HT-29 (cell line): ENCODE results near the gene TRAPPC14. TPM values are rescaled to one million over a fixed set of nuclear protein-coding genes. Genes with fewer than 3 reads are reported as not detected.
A peak's percentile ranks its signal among the peaks of the same experiment; 100 is the strongest.

Source experiments
- DNase-seq: peaks from one replicate; pipeline ENCODE4 v3.0.0-alpha.2; 2015; ENCODE audit warnings: low spot score
- total RNA-seq: library from RNA; depleted of rRNA; stranded (reverse); fragments of >200 nt; shearing (Covaris generic); gene quantifications from 2 replicates; pipeline ENCODE4 v1.2.3, GENCODE V29; 2014

The TRAPPC14 gene
- total RNA-seq, 1 experiment from 2014 or later = 27.8 TPM

DNA sequence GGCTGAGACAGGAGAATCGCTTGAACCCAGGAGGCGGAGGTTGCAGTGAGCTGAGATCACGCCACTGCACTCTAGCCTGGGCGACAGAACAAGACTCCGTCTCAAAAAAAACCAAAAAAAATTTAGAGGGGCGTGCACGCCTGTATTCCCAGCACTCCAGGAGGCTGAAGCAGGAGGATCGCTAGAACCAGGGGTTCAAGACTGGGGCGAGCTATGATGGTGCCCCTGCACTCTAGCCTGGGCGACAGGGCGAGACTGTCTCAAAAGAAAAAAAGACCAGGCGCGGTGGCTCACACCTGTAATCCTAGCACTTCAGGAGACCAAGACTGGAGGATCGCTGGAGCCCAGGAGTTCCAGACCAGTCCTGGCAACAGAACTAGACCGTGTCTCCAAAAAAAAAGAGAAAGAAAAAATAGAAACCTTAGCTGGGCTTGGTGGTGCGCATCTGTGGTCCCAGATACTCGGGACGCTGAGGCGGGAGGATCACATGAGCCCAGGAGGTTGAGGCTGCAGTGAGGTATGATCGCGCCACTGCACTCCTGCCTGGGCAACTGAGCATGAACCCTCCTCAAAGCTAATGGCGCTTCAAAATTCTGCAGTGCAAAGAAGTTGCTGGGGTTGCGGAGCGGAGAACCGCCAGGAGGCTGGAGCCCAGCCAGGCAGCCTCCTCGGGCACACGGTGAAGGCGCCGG lies 32.1 kb downstream of the TRAPPC14 start:
- no peak for DNase-seq

DNA sequence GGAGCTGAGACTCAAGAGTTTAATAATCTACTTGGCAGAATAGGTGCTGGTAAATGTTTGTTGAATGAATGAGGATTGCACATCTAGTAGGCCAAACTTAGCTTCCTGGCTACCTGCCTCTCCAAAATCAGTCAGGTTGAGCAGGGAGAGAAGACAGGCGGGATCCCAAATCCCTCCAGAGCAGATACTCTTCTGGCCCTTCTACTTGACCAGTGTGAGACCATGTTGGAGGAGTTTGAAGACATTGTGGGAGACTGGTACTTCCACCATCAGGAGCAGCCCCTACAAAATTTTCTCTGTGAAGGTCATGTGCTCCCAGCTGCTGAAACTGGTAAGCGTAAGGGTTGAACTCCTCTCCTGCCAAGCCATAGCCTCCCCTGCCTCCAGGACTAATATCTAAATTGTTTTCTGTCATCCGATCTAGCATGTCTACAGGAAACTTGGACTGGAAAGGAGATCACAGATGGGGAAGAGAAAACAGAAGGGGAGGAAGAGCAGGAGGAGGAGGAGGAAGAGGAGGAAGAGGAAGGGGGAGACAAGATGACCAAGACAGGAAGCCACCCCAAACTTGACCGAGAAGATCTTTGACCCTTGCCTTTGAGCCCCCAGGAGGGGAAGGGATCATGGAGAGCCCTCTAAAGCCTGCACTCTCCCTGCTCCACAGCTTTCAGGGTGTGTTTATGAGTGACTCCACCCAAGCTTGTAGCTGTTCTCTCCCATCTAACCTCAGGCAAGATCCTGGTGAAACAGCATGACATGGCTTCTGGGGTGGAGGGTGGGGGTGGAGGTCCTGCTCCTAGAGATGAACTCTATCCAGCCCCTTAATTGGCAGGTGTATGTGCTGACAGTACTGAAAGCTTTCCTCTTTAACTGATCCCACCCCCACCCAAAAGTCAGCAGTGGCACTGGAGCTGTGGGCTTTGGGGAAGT lies 34.0 kb downstream of the TRAPPC14 start:
- DNase-seq = peak; percentile 26

DNA sequence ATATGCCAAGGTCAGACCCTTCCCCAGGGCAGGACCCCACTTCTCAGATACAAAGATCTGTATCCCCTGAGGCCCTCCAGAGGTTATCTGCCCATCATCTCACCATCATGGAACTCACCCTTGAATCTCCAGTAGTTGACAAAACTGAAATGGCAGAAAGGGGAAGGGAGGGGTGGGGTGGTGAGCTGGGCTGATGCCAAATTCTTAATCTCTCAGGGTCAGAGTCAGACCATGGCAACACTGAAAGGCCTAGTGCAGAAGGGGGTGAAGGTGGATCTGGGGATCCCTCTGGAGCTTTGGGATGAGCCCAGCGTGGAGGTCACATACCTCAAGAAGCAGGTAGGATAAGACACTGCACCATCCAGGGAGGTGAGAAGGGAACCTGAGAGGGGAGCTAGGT lies 36.0 kb downstream of the TRAPPC14 start:
- no peak for DNase-seq

DNA sequence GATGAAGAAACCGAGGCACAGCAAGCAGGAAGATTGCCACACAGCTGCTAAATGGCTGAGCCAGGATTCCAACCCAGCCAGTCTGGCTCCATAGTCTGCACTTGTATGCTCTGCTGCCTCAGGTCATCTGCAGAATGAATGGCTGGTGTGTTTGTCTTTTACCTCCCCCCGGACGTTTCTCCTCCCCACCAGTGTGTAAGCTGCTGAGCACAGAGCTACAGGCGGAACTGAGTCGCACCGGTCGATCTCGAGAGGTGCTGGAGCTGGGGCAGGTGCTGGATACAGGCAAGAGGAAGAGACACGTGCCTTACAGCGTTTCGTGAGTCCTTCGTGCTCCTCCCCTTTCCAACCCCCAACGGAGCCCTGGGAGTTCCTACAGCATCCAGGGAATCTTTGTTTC lies 36.5 kb downstream of the TRAPPC14 start:
- no peak for DNase-seq

DNA sequence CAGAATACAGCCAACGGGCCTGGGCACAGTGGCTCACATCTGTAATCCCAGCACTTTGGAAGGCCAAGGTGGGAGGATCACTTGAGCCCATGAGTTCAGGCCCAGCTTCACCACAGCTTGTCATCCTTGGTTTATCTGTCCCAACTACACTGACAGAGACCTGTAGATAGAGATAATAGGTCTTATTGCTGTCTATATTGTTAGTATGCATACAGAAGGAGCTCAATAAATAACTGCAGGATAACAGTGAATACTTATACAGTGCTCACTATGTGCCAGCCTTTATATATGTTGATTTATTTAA lies 37.8 kb downstream of the TRAPPC14 start:
- DNase-seq = no peak

DNA sequence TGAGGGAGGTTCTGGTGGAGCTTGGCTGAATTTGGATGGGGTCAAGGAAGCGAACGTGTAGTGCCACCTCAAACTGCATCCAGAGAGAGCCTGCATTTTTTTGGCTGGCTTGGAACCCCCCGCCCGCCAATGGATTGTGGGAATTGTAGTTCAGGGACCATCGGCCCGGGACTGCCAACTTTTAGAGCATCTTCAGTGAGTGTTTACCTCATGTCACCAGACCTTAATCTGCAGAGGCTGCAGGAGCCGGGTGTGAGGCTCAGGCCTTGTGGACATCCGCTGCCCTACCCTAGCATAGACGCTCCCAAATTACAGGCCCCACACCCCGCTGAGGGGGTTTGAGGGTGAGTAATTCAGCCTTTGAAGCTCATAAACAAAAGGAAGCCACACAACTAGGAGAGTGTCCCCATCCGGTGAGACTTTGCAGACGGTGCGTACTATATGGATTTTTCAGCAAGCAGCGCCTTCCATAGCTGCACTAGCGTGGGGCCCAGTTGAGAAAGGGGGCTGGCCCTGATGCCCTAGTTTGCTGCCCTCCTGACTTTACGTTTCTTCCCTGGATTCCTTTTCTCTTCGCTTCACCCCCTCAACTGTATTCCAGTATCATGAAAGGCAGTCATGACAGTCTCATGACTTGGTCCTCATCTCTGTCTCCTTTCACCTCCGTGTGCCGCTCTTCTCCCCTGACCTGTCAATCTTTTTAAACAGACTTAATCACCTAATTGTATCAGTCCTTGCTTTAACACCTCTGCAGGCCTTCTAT lies 38.4 kb downstream of the TRAPPC14 start:
- peak; percentile 49 for DNase-seq

DNA sequence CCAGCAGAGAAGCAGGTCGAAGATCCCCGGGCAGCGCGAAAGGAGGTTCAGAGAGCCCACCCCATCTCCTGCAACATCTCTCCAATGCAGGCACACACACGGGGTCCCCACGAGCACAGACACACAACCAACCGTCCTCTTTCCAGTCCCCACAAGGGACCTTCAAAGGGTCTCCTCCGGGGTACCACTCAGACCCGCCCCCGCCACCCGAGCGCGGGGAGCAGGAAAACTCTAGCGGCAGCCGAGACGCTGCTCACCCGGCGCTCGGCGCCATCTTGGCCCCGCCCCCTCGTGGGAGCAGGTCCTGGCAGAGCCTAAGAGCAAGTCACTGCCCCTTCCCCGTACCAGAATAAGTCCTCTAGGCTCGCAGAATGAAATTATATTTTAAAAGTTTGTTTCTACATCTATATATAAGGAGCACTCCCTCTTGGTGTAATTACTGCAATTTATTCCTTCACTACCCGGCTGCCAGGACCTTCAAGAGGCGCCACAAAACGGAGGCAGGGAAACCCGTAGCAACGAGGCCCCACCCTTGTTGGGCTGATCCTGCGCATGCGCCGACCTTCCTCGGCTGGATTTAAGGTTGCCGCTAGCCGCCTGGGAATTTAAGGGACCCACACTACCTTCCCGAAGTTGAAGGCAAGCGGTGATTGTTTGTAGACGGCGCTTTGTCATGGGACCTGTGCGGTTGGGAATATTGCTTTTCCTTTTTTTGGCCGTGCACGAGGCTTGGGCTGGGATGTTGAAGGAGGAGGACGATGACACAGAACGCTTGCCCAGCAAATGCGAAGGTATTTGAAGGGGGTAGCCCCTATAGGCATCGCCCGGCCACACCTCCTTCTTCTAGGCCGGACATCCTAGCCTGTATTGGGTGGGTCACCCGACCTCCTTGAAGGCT lies 39.2 kb downstream of the TRAPPC14 start, which contains the start of the genes CNPY4 and TAF6:
Gene CNPY4 (plus strand): TSS at position 563 of the 898 bp plus-strand sequence. CDS start 111 bp downstream, at position 674.
Gene TAF6 (minus strand): TSS at position 287 of the 898 bp plus-strand sequence. CDS start 5,149 bp downstream, outside the sequence.
- peak; percentile 99 for DNase-seq

DNA sequence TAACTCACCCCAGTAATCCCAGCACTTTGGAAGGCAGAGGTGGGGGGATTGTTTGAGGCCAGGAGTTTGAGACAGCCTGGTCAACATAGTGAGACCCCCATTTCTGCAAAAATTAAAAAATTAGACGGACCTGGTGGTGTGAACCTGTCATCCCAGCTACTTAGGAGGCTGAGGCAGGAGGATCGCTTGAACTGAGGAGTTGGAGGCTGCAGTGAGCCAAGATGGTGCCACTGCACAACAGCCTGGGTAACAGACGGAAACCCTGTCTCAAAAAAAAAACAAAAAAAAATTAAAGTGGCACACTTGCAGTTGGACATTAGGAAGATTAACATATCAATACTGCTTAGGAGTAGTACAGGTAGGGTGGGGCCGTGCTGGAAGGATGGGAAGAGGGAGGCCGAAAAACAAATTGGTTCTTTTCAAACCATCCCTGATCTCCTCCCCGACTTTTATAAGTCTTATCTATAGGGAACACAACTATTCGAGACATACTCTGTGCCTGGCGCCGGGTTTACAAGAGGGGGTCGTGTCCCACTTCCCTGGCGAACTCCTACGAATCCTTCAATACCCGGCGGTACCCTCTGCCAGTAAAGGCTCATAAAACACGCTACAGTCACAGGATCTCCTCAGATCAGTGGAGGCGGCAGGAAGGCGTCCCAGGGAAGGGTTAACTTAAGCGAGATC lies 40.0 kb downstream of the TRAPPC14 start:
- DNase-seq = no peak

DNA sequence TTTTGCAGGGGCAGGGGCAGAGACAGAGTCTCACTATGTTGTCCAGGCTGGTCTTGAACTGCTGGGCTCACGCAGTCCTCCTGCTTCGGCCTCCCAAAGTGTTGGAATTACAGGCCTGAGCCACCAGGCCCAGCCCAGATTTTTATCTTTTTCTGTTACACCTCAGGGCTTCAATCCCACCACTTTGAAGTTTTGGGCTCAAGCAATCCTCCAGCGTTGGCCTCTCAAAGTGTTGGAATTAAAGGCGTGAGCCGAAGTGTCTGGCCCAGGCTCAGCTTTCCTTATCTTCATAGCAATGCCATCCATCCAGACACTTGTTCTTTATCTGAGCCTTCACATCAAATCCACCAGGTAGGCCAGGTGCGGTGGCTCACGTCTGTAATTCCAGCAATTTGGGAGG lies 43.5 kb downstream of the TRAPPC14 start:
- DNase-seq = no peak

DNA sequence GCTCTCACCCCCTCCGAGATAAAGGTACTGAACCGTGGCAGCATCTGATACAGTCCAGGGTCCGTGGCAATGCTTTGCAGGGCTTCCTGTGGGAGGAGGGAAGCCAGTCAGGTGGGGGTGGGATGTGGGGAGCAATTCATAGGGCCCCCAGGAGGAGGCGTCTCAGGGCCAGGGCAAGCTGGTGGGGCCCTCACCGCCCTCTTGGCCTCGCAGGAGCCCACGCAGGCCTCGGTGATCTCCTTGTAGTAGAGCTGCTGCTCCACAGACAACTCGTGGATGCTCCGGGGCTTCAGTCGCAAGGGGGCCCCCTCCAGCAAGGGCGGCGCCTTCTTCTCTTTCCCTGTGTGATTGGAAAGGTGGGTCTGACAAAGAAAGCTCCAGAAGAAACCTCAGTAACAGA lies 46.6 kb downstream of the TRAPPC14 start:
- DNase-seq = no peak

DNA sequence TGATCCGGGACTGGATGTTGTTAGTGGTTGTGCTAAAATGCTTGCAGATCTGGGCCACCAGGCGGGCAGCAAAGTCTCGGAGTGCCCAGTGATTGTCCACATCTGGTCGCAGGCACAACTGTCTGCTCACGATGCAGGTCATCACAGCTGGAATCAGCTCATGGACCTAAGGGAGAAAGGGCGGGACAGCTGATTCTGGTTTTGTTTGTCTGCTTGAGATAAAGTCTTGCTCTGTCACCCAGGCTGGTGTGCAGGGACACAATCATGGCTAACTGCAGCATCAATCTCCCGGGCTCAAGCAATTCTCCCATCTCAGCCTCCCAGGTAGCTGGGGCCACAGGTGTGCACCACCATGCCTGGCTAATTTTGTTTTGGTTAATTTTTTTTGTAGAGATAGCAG lies 47.4 kb downstream of the TRAPPC14 start:
- no peak for DNase-seq

DNA sequence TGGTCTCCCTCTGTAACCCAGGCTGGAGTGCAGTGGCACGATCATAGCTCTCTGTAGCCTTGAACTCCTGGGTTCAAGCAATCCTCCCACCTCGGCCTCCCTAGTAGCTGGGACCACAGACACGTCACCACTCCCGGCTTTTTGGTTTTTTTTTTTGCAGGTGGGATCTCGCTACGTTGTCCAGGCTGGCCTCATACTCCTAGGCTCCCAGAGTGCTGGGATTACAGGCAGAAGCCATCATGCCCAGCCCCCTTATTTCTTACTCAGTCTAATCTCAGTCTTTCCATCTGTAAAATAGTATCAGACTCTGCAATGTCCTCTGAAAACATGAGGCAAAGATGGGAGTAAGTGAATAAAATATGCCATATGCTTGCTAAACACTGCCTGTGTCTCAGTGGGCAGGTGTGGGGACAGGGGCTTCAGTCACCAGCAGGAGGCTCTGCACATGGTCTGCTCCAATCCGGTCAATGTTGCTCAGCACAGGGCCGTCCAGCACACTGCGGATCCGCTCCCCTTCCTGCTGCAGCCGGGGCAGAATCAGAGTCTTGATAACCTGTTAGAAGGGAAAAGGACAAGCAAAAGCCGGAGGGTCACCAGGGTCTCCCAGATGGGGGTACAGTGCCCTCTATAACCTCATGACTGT lies 48.9 kb downstream of the TRAPPC14 start:
- DNase-seq = no peak

DNA sequence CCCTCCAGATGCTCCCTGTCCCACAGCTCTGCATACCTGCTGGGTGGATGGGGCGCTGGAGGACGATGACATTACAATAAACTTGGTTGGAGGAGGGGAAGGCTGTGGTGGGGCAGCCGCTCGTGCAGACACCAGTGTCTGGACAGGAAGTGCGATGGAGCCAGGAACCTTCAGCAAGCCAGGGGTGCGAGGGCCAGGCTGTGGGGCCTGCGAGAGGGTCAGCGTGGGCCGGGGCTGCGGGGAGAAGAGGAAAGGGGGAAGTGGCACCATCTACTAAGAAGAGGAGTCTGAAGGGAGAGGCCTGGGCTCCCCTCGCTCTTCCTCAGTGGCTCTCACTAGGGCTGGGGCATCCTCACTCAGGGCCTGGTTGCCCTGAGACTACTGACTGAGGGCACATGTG lies 50.6 kb downstream of the TRAPPC14 start:
- DNase-seq = no peak

DNA sequence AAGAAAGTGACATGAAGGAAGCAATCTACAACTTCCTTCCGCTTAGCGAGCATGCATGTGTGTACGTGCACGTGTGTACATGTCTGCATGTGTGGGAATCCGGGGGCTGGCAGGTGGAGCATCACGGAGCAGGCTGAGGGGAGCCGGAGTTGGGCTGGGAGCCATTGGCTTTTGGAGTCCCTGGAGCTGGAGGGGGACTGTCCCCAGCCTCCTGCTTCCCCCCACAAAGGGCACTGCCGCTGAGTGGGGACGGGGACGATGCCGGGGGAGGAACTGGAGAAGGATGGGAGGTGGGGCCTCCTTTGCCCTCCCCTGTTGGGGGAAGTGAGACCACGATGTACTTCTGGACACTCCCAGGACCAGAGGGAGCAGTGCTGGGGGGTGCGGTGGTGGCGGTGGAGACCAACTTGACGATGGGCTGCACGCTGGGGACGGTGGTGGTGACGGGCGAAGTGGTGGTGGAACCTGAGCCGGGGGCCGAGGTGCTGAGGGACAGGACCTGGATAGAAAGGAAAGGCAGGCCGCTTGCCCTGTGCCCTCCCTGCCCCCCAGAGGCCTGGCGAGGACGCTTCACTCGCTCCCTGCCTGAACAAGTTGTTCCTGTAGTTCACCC lies 51.3 kb downstream of the TRAPPC14 start:
- DNase-seq = no peak

DNA sequence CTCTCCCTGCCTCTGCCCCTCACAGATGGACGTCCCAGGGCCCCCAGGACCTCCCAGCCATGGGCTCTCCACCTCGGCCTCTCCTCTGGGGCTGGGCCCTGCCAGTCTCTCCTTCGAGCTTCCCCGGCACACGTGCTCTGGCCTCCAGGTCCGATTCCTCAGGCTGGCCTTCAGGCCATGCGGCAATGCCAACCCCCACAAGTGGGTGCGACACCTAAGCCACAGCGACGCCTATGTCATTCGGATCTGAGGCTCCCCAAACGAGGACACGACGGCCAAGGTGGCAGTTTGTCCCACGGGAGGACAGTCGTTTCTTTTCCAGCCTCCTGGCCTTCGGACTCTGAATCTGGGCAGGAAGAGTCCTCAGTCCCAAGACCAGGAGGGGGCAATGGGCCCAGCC lies 51.9 kb downstream of the TRAPPC14 start:
- DNase-seq = no peak

DNA sequence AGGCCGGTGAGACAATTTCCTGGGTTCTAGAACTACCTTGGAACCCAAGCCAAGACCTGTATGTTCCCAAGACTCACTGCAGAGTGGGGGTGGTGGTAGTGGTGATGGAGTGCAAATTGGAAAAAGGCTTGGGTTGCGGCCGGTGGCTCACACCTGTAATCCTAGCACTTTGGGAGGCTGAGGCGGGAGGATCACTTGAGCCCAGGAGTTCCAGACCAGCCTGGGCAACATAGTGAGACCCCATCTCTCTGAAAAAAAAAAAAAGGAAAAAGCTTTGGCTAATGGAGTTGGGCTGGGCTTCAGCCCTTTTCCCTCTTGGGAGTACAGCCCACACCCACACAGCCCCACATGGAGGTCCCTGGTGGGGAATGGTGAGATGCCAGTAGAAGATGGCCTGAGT lies 53.0 kb downstream of the TRAPPC14 start:
- DNase-seq = no peak
